Activated CD8-positive, alpha-beta T cell treated with anti-CD3 and anti-CD28 coated beads, Interleukin-2, amount 10 ng/mL, durations not matched to agents 7 days and 5 days (primary cell): ENCODE results near the gene KPNA3. TPM values are rescaled to one million over a fixed set of nuclear protein-coding genes. Genes with fewer than 3 reads are reported as not detected.

Source experiments
- ATAC-seq: fragments of 150-1000 bp; cut with Tn5 transposase; one replicate; pipeline ENCODE4 v1.10.0; 2021; ENCODE audit warnings: moderate library complexity
- CTCF ChIA-PET: fragments of 350-600 bp; sonication (Branson Sonifier 250); formaldehyde crosslinking; loops from one replicate; lab custom pipeline; 2021; ENCODE audit warnings: antibody characterized with exemption; lab: Charles Lee
- POLR2A ChIA-PET: fragments of 350-600 bp; sonication (Branson Sonifier 250); formaldehyde crosslinking; loops from one replicate; lab custom pipeline; 2021; ENCODE audit warnings: antibody characterized with exemption; lab: Charles Lee
- DNase-seq: peaks from one replicate; pipeline ENCODE4 v3.0.0-alpha.2; 2020
- H3K27ac Mint-ChIP-seq: one replicate; pipeline ENCODE4 v1.8.0; 2021; ENCODE audit warnings: mild to moderate bottlenecking, mixed read lengths
- H3K27me3 Mint-ChIP-seq: one replicate; pipeline ENCODE4 v1.8.0; 2021; ENCODE audit warnings: low read depth, mixed read lengths
- H3K36me3 Mint-ChIP-seq: one replicate; pipeline ENCODE4 v1.8.0; 2021; ENCODE audit warnings: low read depth, mixed read lengths
- H3K4me1 Mint-ChIP-seq: one replicate; pipeline ENCODE4 v1.8.0; 2021; ENCODE audit warnings: low read depth, mixed read lengths
- H3K4me3 Mint-ChIP-seq: one replicate; pipeline ENCODE4 v1.8.0; 2021; ENCODE audit warnings: mild to moderate bottlenecking, mixed read lengths
- H3K9me3 Mint-ChIP-seq: one replicate; pipeline ENCODE4 v1.8.0; 2022; ENCODE audit warnings: mixed read lengths; ENCODE audit not compliant: insufficient read depth
- total RNA-seq, 2 experiments: library from RNA; stranded (reverse); gene quantifications; one replicate each; pipeline ENCODE4 v1.2.3, GENCODE V29; 2021

Gene KPNA3
- total RNA-seq, 2 experiments from 2014 or later: 38.7 to 41.2 TPM

DNA sequence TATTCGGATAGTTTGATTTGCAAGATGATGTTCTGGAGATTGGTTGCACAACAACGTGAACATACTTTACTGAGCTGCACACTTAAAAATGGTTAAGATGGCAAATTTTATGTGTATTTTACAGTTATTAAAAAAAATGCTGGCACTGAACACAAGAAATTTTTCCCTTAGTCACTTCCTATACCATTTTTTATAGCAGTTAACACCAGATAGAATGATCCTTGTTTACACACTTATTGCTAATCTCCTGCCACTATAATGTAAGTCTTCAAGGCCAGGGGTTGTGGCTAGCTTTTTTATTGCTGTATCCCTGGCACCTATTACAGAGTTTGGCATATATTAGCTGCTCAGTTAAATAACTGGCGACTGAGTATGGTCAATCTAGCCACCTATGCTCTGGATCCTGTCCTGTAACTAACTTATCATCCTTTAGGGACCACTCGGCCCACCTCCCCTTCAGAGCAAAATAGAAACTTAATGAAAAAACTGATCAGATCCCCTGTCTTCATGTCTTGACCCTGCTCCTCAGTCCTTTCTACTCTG, 99.2 kb downstream of the KPNA3 start:
- H3K9me3 Mint-ChIP-seq: no peaks in the 10 kb centered on the region
- no peak for ATAC-seq
- no peak for DNase-seq
- peaks cover 14% of the 10 kb centered on the region for H3K4me1 Mint-ChIP-seq
- no peaks in the 10 kb centered on the region for H3K27me3 Mint-ChIP-seq
- ChIA-PET POLR2A (no interaction called here), CTCF (interaction anchor here (0.8 to 1.2 kb wide), 2 partner anchors 17 to 243 kb away, joined by 3 to 4 read pairs; partner anchors contain the start of gene SPRYD7)
- peaks cover 5% of the 10 kb centered on the region for H3K36me3 Mint-ChIP-seq
- H3K27ac Mint-ChIP-seq: no peak overlapping the region
- H3K4me3 Mint-ChIP-seq: no peak overlapping the region

DNA sequence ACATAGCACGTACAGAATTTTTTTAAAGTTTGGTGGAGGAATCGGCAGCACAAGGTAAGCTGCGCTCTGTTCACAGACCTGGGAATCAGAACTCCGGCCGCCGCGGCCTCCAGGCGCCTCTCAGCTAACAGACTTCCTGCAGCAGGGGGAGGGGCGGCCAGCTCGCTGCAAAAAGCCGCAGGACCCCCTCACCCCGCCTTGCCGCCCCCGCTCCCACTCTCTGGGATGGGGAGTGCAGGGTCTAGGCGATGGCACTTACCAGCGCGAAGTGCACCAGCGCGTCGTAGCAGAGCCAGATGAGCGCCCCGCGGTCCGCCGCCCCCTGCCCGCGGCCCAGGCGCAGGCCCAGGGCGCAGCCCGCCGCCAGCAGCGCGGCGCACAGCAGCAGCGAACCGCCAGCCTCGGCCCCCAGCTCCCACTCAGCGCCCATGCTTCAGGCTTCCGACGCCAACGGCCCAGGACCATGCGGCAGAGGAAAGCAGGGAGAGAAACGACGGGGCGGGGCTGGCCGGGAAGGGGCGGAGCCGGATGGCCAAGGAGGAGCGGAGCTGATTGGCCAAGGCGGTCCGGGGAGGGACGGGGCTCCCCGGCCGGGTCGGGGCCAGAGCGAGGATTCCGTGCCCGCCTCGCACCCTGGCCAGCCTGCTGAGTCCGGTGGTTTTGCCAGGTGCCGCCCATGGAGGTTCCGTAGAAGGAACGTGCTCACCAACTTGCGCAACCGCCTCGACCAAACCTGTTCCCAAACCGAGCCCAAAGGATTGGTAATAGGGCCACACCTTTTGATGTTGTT, 101.3 kb downstream of the KPNA3 start, which contains the start of gene EBPL:
TSS of gene EBPL (minus strand) at position 492 of the 790 bp plus-strand sequence. CDS start at position 430, 62 bp downstream.
- ChIA-PET CTCF (interaction anchor here (1.9 kb wide), 1 partner anchor 21 kb away, joined by 6 read pairs; no protein-coding TSS in a partner anchor), POLR2A (interaction anchor here (1.6 kb wide), 1 partner anchor 102 kb away, joined by 6 read pairs; the partner anchor contains the start of gene KPNA3)
- no peaks in the 10 kb centered on the region for H3K27me3 Mint-ChIP-seq
- DNase-seq (peak; percentile 92), ATAC-seq (peak; percentile 99)
- H3K4me1 Mint-ChIP-seq: peaks cover 16% of the 10 kb centered on the region
- H3K27ac Mint-ChIP-seq: peak within 1 kb of the TSS; percentile 69
- no peaks in the 10 kb centered on the region for H3K36me3 Mint-ChIP-seq
- peak within 1 kb of the TSS; percentile 88 for H3K4me3 Mint-ChIP-seq
- H3K9me3 Mint-ChIP-seq: no peaks in the 10 kb centered on the region

DNA sequence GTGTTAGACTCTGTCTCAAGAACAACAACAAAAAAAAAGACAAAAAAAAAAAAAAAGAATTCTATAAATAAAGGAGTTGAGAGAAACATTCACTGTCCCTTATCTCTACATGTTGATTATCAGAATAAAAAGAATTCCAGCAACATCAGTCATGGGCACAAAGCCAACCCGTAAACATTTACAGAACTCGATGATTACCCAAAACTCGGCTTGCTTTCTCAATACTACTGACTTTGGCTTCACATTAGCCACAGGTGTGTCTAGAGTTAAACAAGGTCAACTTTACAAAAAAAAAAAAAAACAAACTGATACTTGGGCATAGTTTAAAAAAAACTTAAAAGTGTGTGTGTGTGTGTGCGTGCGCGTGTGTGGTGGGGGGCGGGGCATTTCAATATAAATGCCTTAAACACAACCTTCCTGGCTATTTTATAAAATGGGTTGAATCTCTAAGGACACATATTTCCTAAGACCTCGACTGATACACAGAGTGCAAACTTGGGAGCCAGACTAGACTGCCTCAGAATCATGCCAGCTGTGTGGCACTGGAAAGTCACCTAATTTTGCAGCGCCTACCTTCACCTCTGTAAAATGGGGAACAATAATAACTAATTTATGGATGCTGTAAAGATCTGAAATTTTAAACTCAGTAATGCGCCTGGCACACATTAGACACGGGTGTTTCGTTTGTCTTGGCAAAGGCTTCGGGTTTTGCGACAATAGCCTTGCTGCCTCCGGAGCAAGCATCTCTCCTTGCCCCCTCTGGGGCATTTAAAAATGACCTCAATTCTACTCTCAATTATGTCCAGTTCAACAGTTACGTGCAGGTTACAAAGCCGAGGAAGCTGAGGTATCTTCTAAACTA, 102.1 kb downstream of the KPNA3 start:
- H3K4me3 Mint-ChIP-seq: peak overlapping the region; percentile 88
- ChIA-PET CTCF (interaction anchor here (1.9 kb wide), 1 partner anchor 20 kb away, joined by 6 read pairs; no protein-coding TSS in a partner anchor), POLR2A (interaction anchor here (1.6 kb wide), 1 partner anchor 103 kb away, joined by 6 read pairs; the partner anchor contains the start of gene KPNA3)
- no peaks in the 10 kb centered on the region for H3K36me3 Mint-ChIP-seq
- peak overlapping the region; percentile 41 for H3K27ac Mint-ChIP-seq
- H3K27me3 Mint-ChIP-seq: no peaks in the 10 kb centered on the region
- DNase-seq (no peak), ATAC-seq (peak; percentile 7)
- no peaks in the 10 kb centered on the region for H3K9me3 Mint-ChIP-seq
- peaks cover 16% of the 10 kb centered on the region for H3K4me1 Mint-ChIP-seq

DNA sequence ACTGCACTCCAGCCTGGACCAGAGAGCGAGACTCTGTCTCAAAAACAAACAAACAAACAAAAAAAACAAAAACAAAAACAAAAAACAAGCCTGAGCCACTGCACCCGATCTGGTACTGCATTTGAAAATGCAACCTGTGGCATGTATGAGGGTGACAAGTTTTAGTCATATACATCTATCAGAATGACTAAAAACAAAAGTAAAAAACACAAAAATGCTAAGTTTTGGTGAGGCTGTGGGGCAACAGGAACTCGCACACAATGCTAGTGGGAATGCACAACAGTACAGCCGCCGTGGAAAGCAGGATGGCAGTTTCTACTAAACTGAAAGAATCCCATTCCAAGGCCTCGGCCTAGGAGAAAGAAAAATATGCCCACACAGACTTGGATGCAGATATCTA, 109.0 kb downstream of the KPNA3 start:
- no peaks in the 10 kb centered on the region for H3K9me3 Mint-ChIP-seq
- POLR2A ChIA-PET: no interaction called here
- H3K36me3 Mint-ChIP-seq: no peaks in the 10 kb centered on the region
- H3K4me3 Mint-ChIP-seq: no peak overlapping the region
- peaks cover 9% of the 10 kb centered on the region for H3K4me1 Mint-ChIP-seq
- no peak for ATAC-seq
- CTCF ChIA-PET: interaction anchor here (1.5 kb wide), 1 partner anchor 8 kb away, joined by 4 read pairs; no protein-coding TSS in a partner anchor
- DNase-seq: no peak
- H3K27ac Mint-ChIP-seq: no peak overlapping the region
- H3K27me3 Mint-ChIP-seq: no peaks in the 10 kb centered on the region

DNA sequence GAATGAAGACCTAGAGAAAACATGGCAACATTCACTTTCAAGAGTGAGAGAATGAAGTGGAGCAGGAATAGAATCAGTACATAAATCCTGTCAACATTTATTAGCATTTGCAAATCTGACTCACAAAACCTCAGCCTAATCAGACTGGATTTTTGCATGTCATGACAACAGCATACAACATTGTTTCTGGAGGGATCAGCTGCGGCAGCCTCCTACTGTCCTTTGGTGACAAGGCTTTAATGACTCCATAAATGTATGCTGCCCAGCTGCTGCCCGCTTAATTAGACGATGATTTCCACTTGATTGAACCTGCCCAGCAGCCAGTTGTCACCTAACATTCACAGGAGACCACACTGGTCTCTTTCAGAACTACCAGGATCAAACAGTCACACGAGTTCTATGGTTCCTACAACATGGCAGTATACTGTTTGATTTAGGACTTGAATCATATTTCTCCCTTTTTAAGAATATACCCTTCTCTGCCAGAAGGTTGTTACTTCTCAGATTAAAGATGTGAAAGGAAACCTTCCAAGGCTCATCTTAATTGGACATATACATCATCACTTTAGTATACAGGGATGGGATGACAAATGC, 110.5 kb downstream of the KPNA3 start:
- Mint-ChIP-seq H3K27ac (no peak overlapping the region), H3K4me1 (peaks cover 6% of the 10 kb centered on the region), H3K9me3 (no peaks in the 10 kb centered on the region), H3K27me3 (no peaks in the 10 kb centered on the region), H3K4me3 (no peak overlapping the region), H3K36me3 (no peaks in the 10 kb centered on the region)
- ATAC-seq (no peak), DNase-seq (no peak)
- ChIA-PET CTCF (interaction anchor here (1.6 kb wide), 1 partner anchor 111 kb away, joined by 5 read pairs; the partner anchor contains the start of gene KPNA3), POLR2A (no interaction called here)

DNA sequence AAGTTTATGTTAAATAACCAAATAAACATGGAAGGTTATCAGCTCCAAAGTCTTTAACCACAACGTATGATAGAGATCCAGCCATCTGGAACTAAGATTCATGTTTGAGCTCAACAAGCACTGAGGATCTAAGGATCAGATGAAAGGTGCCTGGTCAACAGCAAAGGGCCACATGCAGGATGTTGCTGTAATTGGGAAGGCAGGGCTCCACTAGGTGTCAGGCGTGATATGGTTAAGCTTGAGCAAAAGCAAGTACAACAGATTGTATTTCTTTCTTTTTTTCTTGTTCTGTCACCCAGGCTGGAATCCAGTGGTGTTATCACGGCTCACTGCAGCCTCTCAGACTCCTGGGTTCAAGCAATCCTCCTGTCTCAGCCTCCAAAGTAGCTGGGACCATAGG, 113.2 kb downstream of the KPNA3 start:
- ATAC-seq (no peak), DNase-seq (peak; percentile 33)
- no peaks in the 10 kb centered on the region for H3K36me3 Mint-ChIP-seq
- H3K4me3 Mint-ChIP-seq: no peak overlapping the region
- H3K9me3 Mint-ChIP-seq: no peaks in the 10 kb centered on the region
- H3K27ac Mint-ChIP-seq: no peak overlapping the region
- CTCF ChIA-PET: interaction anchor here (1.3 to 1.5 kb wide), 3 partner anchors 8 to 166 kb away, joined by 3 to 8 read pairs (median 3); no protein-coding TSS in a partner anchor
- peaks cover 6% of the 10 kb centered on the region for H3K4me1 Mint-ChIP-seq
- H3K27me3 Mint-ChIP-seq: no peaks in the 10 kb centered on the region
- POLR2A ChIA-PET: interaction anchor here (1.0 kb wide), 1 partner anchor 114 kb away, joined by 3 read pairs; no protein-coding TSS in a partner anchor

DNA sequence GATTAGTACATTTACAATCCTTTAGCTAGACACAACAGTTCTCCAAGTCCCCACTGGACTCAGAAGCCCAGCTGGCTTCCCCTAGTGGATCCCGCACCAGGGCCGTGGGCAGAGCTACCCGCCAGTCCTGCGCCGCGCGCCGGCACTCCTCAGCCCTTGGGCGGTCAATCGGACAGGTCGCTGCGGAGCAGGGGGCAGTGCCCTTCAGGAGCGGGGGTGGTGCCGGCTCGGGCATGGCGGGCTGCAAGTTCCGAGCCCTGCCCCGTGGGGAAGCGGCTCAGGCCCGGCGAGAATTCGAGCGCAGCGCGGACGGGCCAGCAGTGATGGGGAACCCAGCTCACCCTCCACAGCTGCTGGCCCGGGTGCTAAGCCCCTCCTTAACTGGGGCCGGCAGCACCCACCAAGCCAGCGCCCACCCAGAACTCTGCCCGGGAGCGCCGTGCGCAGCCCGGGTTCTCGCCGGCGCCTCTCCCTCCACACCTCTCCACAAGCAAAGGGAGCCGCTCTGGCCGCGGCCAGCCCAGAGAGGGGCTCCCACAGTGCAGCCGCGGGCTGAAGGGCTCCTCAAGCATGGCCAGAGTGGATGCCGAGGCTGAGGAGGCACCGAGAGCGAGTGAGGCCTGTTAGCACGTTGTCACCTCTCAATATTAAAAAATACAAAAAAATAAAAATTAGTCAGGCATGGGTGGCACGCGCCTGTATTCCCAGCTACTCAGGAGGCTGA, 114.1 kb downstream of the KPNA3 start:
- ChIA-PET CTCF (interaction anchor here (1.5 kb wide), 2 partner anchors 113 to 167 kb away, joined by 3 to 8 read pairs; no protein-coding TSS in a partner anchor), POLR2A (interaction anchor here (1.0 kb wide), 1 partner anchor 115 kb away, joined by 3 read pairs; no protein-coding TSS in a partner anchor)
- no peak overlapping the region for H3K4me3 Mint-ChIP-seq
- no peaks in the 10 kb centered on the region for H3K27me3 Mint-ChIP-seq
- no peaks in the 10 kb centered on the region for H3K9me3 Mint-ChIP-seq
- H3K27ac Mint-ChIP-seq: no peak overlapping the region
- DNase-seq (no peak), ATAC-seq (no peak)
- H3K4me1 Mint-ChIP-seq: no peaks in the 10 kb centered on the region
- no peaks in the 10 kb centered on the region for H3K36me3 Mint-ChIP-seq

DNA sequence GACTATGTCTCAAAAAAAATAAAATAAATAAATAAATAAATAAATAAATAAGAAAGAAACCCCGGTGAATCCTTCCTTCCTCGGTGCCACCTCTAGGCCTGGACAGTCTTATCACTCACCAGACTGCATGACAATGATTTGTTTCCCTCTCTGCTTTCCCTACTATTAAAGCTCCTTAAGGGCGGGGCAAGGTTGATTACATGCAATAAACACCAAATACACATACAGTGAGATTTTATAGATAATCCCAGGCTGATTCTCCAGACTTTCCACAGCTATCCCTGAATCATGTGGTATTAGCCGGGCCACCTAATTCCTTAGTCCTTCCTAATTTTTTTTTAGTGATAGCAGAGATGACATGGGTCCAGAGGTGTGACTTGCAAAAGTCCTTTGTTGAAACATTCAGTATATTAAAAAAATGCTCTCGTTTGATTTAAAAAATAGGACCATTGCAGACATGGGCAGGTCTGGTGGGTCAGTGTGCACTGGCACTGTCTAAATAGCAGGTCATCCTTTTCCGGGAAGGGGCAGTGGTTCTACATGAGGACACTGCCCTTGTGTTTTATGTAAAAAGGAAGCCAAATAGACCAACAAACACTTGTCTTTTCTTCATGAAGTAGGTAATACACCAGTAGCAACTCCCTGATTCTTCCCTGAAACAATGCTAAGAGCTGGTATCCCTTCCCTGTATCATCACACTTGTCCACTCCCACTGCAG, 115.7 kb downstream of the KPNA3 start:
- DNase-seq (no peak), ATAC-seq (no peak)
- Mint-ChIP-seq H3K36me3 (no peaks in the 10 kb centered on the region), H3K4me3 (no peak overlapping the region), H3K27ac (no peak overlapping the region), H3K4me1 (no peaks in the 10 kb centered on the region), H3K27me3 (no peaks in the 10 kb centered on the region), H3K9me3 (no peaks in the 10 kb centered on the region)
- ChIA-PET POLR2A (no interaction called here), CTCF (no interaction called here)

DNA sequence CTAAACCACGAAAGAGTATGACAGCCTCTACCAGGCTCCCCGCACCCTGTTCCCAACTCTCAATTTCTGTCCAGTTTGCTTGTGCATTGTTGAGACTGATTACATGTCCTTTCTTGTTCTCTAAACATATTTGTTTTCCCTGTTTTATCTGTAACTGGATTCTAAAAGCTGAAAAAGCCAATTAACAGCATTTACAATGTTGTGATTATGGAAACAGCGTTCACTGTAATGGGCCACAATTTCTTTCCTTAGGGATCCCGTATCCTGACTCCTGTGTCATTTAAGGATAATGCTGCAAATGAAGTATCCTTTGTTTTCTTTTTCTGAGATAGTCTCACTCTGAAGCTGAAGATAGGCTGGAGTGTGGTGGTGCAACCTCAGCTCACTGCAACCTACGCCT, 121.7 kb downstream of the KPNA3 start:
- POLR2A ChIA-PET: no interaction called here
- Mint-ChIP-seq H3K4me1 (no peaks in the 10 kb centered on the region), H3K36me3 (peaks cover 11% of the 10 kb centered on the region), H3K4me3 (no peak overlapping the region), H3K27me3 (no peaks in the 10 kb centered on the region), H3K9me3 (no peaks in the 10 kb centered on the region), H3K27ac (no peak overlapping the region)
- ATAC-seq: no peak
- no peak for DNase-seq
- CTCF ChIA-PET: interaction anchor here (0.8 to 2.4 kb wide), 9 partner anchors 9 to 1241 kb away, joined by 3 to 6 read pairs (median 4); partner anchors contain the start of gene EBPL

DNA sequence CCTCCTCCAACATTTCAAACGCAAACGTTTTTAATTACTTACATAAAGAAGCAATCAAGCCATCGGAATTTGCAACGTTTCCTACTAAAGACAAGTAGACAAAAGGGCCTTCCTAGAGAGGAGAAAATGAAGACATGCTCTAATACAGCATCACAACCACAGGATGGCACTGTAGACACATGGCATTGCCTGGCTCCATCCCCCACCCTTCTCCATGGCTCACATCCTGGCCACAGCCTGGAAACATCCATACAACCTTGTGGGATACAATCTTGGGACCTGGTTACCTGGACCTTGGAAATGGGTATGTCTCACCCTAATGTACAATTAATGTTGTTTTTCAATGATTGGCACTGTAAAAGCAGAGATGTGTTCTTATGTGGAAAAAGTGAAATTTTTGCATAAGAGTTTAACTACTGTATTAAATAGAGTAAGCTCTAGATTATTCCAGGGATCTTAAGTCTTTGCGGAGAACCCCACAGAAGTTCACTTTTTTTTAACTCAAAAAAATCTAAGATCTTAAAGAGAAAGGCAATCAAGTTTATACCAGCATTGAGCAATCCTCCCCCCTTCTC, 122.7 kb downstream of the KPNA3 start:
- H3K36me3 Mint-ChIP-seq: peaks cover 13% of the 10 kb centered on the region
- ChIA-PET POLR2A (no interaction called here), CTCF (interaction anchor here (0.8 to 2.4 kb wide), 7 partner anchors 17 to 1242 kb away, joined by 3 to 6 read pairs (median 5); partner anchors contain the start of gene EBPL)
- no peaks in the 10 kb centered on the region for H3K27me3 Mint-ChIP-seq
- DNase-seq (peak; percentile 43), ATAC-seq (no peak)
- H3K4me1 Mint-ChIP-seq: no peaks in the 10 kb centered on the region
- no peaks in the 10 kb centered on the region for H3K9me3 Mint-ChIP-seq
- no peak overlapping the region for H3K4me3 Mint-ChIP-seq
- no peak overlapping the region for H3K27ac Mint-ChIP-seq
